PC-3 (cell line): Measurements from ENCODE around the gene NKIRAS1.

Source experiments
- EZH2phosphoT487 ChIP-seq: fragments of 300-600 bp; sonication (generic); IDR thresholded peaks from 2 replicates; pipeline ENCODE4 v1.6.1; 2018; ENCODE audit warnings: mild to moderate bottlenecking, antibody characterized with exemption, low read length, borderline replicate concordance
- TF ChIP-seq, protein P1 (sequence below): fragments of 300-600 bp; sonication (generic); conservative IDR thresholded peaks from 2 replicates; pipeline ENCODE4 v1.5.1; 2017; ENCODE audit warnings: antibody characterized with exemption, low read depth, mild to moderate bottlenecking, low read length

- TF ChIP-seq, protein P1, sequence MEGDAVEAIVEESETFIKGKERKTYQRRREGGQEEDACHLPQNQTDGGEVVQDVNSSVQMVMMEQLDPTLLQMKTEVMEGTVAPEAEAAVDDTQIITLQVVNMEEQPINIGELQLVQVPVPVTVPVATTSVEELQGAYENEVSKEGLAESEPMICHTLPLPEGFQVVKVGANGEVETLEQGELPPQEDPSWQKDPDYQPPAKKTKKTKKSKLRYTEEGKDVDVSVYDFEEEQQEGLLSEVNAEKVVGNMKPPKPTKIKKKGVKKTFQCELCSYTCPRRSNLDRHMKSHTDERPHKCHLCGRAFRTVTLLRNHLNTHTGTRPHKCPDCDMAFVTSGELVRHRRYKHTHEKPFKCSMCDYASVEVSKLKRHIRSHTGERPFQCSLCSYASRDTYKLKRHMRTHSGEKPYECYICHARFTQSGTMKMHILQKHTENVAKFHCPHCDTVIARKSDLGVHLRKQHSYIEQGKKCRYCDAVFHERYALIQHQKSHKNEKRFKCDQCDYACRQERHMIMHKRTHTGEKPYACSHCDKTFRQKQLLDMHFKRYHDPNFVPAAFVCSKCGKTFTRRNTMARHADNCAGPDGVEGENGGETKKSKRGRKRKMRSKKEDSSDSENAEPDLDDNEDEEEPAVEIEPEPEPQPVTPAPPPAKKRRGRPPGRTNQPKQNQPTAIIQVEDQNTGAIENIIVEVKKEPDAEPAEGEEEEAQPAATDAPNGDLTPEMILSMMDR: no peak
- TF ChIP-seq EZH2phosphoT487: no peak
These were observed 33.0 kb upstream of the NKIRAS1 start for GRCh38 chr3:23949784-23950183.
